IPS-18c (cell line): ENCODE measurements around the gene TMEM229B.

Experiments used
- H3K4me3 ChIP-seq: 2 replicates; pipeline ENCODE4 v1.7.0; 2013; ENCODE audit warnings: low read depth, mild to moderate bottlenecking, low read length, moderate library complexity; ENCODE audit not compliant: insufficient read depth
- H3K9me3 ChIP-seq: one replicate; pipeline ENCODE4 v1.6.1; 2013; ENCODE audit warnings: mild to moderate bottlenecking, low read length, moderate library complexity; ENCODE audit not compliant: control insufficient read depth, insufficient read depth

Gene TMEM229B

DNA sequence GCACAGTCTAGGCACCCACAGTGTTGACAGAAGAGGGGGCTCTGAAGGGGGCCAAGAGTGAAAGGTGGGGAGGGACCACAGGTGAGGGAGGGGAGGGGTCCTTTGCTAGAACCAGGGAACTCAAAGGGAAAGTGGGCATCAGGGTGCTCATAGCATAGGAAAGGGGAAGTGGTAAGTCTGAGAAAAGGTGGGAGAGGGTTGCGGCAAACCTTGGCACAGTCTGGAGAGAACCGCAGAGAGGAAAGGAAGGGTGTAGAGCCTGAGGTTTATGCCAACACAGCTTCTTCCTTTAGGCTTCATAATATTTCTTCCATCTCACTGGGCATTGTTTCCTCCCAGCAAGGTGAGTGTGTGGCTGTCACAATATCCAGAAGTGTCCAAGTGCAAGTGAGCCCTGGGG, 65.1 kb downstream of the TMEM229B start:
- H3K9me3 ChIP-seq, result peaks cover 3% of the 10 kb centered on the region
- H3K4me3 ChIP-seq, result no peak overlapping the region

DNA sequence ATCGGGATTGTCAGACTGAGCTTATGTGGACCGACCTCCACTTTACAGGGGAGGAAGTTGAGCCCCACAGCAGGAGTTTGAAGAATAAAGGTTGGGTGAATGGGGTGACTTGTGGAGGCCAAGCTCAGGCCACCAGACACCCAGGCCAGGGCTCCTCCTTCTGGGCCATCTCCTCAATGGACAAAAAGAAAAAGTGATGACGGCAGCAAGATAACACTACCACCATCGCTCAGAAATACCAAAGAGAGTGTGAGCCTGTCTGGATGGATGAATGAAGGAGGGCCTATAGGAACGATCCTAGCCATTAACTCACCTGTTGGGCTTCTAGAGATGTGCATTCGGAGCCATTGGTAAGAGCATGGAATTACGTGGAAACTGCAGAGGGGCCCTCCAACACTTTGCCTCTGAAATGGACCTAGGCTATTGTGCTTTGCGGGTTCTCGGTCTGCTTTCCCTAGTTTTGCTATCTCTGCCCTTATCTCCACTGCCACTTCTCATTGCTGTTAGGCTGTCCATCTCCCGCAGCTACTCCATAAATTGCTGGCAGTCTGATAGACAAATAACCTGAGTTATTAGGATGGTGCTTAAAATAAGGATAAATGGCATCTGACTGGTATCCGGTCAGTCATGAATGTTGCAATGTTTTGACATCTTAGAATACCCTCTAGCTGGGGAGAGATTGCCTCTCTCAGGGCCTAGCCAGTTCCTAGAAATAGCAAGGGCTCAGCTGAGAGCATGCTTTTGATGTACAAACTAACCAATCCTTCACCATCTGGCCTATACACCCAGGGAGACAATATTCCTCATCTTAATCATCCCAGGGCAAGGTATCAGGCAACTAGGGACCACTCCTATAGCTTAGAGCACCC, 66.9 kb downstream of the TMEM229B start:
- H3K4me3 ChIP-seq, result no peak overlapping the region
- peaks cover 3% of the 10 kb centered on the region for H3K9me3 ChIP-seq
